IPS-NIHi7 (cell line): ENCODE measurements around the gene NR4A1.

Experiments used
- DNase-seq: peaks from one replicate; pipeline ENCODE4 v3.0.0; 2012; ENCODE audit warnings: mixed read lengths; ENCODE audit errors: extremely low spot score

The NR4A1 gene

GRCh38 chr12:52079576-52080402 lies 28.5 kb downstream of the NR4A1 start, which contains the start of gene SMIM41:
Gene SMIM41, plus strand, starts transcription at chr12:52079704. Its CDS starts 76 bp downstream, at chr12:52079780.
- no peak for DNase-seq

- no peak for DNase-seq
Observed at GRCh38 chr12:52080403-52081251, 29.4 kb downstream of the NR4A1 start.

DNA sequence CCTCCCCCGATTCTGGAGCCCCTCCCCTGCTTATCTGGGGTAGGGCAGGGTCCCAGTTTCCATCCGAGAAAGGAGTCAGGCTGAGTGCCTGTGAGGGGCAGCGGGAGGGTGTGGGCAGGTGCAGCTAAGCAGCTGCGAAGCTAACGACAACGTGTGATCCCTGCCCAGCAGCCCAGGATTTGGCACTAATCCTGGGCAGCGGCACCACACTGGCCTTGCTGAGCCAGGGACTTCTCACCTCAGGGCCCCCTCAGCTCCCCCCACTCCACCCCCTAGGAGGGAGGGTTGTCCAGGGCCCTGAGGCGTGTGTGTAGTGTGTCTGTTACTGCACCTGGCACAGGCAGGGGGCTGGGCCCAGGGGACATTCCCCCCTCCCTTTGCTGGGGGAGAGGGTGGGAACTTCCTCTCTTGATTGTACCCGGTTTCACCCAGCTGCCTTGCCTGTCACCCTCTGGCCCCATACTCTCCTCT lies 30.1 kb downstream of the NR4A1 start:
- DNase-seq, result no peak

GRCh38 chr12:52082026-52082668 lies 30.9 kb downstream of the NR4A1 start:
- DNase-seq, result no peak

- DNase-seq, result no peak
Observed at GRCh38 chr12:52082669-52082987, 31.4 kb downstream of the NR4A1 start.

DNA sequence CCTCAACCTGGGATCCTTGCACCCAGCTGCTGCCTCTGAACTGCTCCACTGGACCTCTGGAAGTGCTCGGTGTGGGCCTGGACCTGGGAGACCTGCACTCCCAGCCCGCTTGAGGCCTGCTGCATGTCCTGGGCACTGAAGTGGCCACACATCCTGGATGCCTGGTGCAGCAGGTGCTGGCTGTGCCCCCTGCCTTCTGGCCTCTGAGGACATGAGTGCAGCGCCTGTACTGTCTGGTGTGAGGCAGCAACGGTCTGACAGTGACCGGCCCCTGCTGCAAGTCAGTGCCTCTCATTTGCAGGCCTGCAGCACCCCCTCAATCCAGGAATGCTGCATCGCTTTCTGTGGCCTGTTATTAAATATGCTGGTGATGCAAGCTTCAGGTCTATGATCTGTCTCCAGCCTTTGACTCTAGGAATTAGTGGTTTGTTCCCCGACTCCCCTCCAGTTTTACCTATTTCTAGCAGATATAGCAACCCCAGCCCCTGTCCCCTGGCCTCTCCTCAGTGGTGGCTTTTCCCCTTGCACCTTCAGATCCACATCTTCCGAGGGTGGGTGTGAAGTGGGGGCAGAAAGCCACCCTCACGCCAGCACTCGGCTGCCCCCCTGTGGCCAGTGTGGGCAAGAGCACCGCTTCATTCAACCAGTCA lies 31.9 kb downstream of the NR4A1 start:
- DNase-seq, result peak; percentile 90

- DNase-seq, result no peak
Observed at GRCh38 chr12:52083638-52083996, 32.4 kb downstream of the NR4A1 start.

DNA sequence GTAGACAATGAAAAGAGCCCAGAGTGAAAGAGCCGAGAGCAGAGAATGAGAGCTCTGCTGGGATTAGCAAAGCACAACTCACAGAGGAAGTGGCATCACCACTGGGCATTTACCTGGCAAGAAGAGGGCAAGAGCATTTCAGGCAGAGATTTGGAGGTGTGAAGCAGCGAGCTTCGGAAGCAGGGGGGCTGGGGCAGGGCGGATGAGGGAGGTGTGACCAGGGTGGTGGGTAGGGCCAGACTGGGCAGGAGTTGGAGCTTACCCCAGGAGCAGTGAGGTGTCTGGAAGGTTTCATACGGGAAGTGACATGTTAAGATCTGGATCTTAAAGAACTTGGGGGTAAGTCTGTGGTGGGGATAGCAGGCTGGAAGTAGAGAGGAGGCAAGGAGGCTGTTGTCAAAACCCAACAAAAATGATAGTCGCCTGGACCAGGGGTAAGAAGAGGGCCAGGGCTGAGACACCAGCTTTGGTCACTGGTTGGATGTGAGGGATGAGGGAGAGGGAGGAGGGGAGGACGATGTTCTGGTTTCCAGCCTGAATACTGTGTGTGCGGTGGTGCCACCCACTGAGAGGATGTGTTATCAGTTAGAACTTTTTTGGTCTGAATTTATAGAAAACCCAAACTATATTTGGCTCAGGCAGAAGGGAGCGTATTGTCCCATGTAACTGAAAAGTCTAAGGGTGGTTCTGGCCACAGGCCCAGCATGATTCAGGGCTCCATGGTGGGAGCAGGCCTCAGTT lies 33.4 kb downstream of the NR4A1 start:
- DNase-seq, result no peak

DNA sequence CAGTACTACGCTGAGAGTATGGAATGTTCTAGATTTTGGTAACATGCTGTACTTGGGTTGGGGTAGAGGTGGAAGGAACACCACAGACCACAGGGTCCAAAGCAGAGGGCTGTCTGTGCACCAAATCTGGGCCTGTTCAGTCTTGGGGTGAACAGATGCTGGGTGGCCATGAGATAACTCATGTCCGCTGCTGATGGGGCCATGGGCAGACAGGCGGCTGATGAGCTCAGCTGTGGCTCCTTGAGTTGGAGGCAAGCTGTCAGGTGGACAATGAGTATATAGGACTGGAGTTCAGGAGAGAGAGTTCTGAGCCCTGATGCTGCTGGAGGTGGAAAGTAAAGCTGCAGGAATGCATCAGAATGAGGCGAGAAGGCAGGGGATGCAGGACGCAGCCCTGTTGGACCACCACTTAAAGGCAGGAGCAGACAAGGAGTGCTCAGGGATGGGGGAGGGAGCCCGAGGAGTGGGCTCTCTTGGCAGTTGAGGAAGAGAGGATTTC lies 34.5 kb downstream of the NR4A1 start:
- DNase-seq, result peak; percentile 4

- DNase-seq, result peak; percentile 5
Observed at GRCh38 chr12:52086366-52086765, 35.1 kb downstream of the NR4A1 start.

GRCh38 chr12:52086944-52087835 lies 35.9 kb downstream of the NR4A1 start:
- DNase-seq, result peak; percentile 15

DNA sequence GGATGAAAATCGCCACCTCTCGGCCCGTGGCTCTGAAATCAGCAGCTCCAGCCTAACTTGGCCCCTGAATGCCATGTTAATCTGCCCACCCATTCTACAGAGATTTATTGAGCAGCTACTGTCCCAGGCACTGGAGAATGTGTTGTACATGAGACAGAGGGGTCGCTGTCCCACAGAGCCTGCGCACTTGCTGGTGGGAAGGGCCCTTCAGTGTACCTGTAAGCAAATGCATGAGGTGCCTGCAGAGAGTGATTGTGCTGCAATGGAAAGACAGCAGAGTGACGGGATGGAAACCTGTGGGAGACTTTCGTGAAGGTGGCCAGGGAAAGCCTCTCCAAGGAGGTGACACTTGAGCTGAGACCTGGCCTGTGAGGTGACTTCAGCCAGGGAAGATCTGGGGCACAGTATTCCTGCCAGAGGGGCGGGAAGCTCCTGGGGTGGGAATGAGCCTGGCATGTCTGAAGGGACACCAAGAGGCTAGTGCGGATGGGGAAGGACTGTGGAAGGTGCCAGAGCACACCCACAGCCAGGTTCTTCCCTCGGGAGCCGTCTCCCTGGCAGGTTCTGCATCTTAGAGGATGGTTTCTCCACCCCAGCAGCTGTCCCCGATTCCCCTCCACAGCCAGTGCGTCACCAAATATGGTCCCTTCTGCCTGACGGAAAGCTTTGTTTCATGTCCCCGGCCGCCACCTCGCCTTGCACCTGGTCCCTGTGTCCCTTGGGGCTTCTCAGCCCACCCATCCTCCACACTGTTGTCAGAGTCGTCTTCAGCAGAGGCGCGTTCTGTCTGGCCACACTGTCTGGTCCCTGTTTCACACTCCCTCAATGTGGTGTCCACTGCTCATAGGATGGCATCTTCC lies 36.9 kb downstream of the NR4A1 start:
- peak; percentile 9 for DNase-seq

DNA sequence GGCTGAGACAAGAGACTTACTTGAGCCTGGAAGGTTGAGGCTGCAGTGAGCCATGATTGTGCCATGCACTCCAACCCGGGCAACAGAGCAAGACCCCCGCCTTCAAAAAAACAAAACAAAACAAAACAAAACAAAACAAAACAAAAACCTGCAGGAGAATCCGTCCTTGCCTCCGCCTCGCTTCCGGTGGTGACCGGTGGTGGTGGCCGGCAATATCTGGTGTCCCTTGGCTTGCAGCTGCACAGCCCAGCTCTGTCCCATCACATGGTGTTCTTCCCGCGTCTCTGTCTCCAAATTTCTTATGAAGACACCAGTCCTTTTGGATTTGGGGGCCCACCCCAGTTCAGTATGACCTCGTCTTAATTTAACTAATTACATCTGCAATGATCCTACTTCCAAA lies 38.2 kb downstream of the NR4A1 start:
- no peak for DNase-seq

DNA sequence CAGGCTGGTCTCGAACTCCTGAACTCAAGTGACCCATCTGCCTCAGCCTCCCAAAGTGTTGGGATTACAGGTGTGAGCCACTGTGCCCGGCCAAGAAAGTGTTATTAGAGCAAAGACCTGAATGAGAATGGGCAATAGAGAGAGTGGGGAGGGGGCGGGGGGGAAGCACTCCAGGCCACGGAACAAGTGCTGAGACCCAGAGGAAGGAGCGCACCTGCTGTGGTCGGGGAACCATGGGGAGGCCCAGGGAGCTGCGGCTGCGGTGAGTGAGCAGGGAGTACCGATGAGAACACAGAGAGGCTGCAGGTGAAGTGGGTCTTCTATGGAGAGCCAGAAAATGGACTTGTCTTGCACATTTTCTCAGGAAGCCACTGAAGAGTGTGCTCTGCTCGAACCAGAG lies 39.0 kb downstream of the NR4A1 start:
- DNase-seq, result peak; percentile 6

- DNase-seq, result peak; percentile 42
Observed at GRCh38 chr12:52091061-52091460, 39.8 kb downstream of the NR4A1 start.

- peak; percentile 9 for DNase-seq
Observed at GRCh38 chr12:52091869-52092268, 40.6 kb downstream of the NR4A1 start.

DNA sequence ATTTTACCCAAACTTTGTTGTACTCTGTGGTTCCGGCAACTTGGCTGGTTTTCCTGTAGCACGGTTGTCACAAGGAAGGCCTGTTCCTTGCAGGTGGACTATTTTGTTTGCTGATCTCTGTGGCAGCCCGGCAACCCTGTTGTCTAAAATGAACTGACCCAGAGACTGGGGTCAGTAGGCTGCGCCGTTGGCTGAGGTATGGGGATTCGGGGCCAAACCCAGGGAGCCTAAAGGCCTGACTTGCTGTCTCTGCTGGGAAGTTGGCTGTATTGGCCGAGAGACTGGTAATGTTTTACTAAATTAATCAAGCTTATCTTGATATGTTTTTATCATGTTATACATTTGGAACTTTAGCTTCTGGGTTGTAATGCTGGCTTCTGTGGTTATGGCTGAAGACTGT lies 42.1 kb downstream of the NR4A1 start:
- peak; percentile 10 for DNase-seq

DNA sequence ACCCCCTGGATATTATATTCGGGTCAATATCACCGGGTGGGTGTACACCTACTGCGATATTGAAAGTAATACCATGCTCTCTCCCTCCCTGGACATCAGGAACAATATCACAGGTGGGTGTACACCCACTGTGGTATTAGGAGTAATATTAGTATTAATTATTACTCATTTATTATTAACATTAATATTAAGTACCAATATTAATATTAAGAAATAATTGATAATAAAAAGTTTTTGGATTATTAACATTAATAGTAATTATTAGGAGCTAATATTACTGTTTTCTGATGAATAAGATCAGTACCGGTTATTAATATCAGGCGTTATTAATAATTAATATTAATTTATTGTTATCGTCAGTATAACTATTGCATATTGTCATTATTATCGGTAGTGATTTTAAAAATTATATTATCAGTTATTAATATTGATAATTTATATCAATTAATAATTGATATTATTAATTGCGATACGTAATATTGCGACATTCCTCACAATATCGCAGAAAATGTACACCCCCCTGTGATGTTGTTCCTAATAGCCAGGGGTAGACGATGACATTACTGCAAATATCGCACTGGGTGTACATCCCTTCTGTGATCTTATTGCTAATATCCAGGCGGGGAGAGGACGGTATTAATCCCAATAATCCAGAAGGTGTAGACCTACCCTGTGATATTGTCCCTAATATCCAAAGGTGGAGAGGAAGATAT lies 45.2 kb downstream of the NR4A1 start:
- no peak for DNase-seq
